ENCODE data around the gene BANP.

DNA sequence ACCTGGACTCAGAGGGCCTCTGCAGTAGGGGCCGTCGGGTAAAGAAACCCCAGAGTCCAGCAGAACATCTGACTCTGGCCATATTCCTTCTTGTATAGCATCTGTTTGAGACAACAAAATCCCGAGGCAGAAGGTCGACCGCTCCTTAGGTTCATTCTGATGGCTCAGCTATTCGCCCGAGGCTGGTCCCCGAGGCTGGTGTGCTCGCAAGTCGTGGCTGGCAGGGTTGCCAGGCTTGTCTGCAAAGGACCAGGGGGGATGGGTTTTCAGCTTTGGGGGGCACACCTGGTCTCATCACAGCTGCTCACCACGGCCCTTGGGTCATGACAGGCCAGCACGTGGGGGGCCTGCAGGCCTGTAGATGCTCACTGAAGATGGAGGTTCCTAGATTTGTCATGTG, 119.1 kb downstream of the BANP start:
- TF ChIP-seq EZH2 (IDR thresholded peaks at IDR 0.05; ENCODE audit: insufficient read depth, poor library complexity, severe bottlenecking) (no peak), EZH2phosphoT487 (IDR thresholded peaks at IDR 0.05; ENCODE audit: insufficient read depth, low read depth) (no peak)

Data from GM23248 (cell line).